Femur (tissue), 1 donor: ENCODE results near the gene TBX1.

Experiments used
- DNase-seq: peaks from one replicate; pipeline ENCODE4 v3.0.0-alpha.2; 2017

TBX1 gene

DNA sequence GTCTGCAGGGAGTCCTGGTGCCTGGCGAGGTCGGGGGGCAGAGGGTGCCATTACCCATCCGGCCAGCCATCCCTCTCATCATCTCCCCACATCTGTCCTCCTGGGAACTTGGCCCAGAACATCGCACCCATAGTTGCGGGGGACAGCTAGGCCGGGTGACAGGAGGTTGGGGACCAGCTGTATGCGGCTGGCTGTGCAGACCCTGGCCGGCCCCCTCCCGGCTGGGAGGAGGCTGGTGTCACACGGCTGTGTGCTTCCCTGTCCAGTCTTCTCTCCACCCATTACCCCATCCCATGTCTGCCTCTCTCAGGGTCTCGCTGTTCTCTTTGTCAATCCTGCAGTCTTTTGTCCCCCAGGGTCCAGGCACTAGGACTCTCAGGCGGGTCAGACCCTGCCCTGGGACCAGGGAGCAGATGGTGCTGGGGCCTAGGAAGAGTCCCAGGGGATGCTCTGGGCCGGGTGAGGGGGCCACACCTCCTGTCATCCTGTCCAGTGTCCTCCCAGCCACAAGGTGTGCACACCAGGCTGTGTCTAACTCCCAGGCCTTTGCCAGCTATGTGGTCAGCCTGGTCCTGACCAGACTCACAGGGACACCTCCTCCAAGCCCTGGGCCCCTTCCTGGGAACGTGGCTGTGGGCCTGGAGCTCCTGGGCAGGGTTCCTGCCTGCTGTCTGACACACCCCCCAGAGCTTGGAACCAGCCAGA is 6.4 kb upstream of the TBX1 start:
- no peak for DNase-seq

DNA sequence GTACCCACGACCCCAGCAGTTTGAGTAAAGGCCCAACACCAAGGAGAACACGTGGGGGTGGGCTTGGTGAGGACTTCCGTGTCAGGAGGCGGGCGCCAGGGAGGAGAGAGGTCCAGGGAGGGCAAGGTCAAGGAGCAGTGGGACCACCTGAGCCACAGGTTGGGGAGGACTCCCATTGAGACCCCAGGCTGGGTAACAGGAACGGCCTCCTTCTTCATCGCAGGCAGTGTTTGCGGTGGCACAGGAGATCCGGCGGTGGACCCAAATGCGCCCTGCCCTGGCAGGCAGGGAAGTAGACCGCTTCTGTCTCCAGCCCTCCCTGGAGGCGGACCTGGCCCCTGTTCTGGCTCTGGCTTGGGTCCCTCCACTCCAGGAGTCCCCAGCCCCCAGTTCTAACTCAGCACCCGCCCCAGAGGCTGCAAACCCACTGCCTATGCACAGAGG is 5.9 kb upstream of the TBX1 start:
- DNase-seq = no peak

DNA sequence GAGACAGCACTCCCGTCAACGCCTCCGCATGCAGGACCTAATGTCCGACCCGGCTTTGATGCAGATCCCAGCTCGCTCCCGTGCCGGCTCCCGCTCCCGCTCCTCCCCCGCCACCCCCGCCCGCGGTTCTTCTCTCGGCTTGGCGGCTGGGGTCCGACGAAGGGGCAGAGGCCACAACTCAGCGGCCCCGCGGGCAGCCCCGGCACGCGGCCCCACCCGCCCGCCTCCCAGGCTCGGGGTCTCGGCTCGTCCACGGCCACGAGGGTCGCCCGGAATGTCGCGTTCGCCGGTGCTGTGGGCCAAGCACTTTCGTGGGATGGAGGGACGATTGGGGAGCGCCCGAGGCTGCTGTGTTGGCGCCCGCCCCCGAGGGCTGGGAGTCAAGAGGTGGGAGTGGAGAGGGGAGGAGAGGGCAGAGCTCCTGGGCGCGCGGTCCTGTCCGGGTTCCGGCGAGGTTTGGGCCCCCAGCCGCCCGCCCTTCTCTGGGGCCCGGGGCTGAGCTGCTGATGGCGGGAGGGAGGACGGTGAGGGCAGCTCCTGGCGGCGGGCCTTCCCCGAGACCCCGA is 5.3 kb upstream of the TBX1 start:
- DNase-seq = no peak

DNA sequence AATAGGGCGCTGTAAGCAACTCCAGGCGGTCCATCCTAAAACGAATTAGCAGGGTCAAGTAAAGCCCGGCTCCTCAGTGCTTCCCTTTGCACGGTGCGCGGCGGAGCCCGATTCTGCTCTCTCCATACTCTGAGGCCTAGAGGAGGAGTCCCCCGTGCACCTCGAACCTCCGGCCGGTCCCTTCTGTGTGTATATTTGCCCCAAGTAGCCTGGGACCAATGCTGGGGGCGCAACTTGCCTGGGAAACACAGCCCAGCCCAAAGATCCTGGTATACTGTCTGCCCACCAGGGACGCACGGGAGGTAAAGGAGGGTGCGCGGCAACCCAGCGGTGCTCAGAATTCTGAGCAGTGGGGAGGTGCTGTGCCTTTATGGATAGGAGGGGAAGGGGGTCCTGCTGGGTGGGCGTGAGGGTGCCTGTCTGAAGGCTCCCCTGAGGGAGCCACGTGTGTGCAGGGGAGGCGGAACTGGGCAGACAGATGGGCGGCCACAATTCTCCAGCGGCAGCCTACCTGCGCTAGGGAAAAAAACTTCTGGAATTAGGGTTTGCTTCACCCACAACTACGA is 4.8 kb upstream of the TBX1 start:
- no peak for DNase-seq

DNA sequence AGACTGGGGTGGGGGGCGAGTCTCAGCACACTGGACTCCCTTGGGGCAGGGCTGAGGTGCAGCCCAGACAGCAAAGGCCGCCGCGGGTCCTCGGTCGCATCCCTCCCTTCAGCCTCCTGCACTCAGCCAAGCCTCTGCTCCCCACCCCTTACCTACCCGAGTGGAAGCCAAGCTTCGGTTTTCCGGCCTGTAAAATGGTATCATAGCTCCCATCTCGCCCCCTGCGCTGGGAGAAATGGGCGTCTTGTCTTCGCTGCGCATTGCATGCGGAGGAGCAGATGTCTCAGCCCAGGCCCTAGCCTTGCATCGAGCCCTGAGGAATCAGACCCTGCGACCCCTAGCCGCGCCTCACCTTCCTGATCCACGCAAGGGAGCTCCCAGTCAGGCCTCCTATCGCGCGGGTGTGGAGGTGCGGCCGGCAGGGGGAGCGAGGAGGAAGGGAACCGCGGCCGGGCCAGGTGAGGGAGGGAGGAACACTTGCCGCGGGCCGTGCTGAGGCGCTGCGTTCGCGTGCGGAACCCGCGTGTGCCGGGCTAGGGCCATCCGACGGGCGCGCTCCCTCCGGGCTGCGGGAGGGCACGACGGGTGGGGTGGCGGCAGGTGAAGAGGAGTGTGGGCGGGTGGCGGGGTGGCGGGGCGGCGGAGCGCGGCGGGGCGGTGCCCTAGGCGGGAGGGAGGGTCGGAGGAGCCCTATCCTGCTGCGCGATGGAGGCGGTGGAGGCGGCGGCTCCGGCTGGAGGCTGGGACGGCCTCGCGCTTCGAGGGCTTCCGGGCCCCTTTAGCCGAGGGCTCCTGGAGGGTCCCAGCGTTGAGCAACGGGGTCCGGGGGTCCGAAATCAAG is 4.1 kb upstream of the TBX1 start:
- no peak for DNase-seq

DNA sequence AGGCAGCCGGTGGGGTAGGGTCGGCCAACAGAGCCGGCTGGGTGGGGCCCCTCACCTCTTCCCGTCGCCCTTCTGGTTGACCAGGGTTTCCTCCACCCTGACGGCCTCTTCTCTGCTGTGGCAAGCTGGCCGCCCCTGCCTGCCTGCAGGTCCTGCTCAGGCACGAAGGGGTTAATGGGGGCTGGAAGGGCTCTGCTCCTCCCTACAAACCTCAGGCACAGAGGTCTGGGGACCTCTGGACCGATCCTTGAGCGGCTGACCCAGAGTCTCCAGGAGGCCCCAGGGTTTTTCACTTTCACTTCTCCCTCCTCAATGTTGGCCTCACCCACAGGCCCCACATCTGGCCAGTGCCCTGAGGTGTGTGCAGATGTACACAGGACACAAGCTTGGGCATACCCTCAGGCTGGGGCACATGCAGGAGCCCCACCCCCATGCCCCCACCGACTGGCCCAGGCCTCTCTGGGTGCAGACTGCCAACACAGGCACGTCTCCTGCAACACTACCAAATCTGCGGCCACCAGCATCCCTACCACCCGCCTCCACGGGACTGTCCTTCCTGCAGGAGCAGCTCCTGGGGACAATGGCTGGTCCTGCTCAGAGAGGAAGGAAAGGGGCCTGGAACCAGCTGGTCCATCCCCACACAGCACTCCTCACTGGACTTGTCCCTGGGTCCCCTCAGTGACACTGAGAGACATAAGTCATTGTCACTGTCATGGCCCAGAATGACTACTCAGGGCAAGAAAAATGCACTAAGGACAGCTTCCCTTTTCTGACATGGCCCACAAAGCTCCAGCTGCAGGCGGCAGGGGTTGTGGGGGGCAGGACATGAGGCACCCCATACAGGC is 3.2 kb upstream of the TBX1 start:
- no peak for DNase-seq

DNA sequence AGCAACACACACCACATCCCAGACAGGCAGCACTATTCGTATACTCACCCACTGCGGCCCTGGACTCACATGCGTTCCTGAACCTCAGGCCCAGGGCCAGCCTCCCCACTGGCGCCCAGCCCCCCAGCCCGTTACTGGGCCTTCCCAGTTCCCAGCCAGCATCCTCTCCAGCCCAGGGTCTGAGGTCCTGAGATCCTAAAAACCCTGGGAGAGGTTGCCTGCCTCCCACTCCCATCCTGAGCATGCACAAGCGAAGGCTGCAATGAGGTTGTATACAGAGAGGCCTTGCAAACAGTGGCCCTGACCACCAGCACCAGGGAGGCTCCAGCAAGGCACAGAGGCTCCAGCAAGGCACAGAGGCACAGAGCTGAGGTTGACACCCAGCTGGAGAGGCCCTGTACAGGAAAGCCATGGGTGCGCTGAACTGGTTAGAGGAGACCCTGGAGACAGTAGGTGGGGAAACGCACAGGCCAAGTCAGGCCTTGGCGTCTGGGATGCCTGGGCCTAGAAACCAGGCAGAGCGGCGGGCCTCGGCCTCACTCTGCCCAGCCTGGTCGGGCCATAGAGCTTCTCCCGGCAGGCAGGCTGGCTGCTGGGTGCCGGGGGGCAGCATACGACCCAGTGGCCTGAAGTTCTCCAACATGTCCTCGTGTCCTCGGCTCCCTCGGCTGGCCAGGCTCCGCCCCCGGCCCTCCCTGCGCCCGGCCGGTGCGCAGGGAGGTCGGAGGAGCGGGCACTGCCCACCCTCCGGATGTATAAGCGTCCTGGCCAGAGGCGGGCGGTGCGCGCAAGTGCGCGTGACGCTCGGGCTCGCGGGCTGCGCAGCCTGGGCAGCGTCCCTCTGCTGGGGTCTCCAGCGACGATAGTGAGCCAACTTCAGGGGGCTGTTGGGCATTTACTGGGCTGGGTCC is 2.3 kb upstream of the TBX1 start:
- no peak for DNase-seq

DNA sequence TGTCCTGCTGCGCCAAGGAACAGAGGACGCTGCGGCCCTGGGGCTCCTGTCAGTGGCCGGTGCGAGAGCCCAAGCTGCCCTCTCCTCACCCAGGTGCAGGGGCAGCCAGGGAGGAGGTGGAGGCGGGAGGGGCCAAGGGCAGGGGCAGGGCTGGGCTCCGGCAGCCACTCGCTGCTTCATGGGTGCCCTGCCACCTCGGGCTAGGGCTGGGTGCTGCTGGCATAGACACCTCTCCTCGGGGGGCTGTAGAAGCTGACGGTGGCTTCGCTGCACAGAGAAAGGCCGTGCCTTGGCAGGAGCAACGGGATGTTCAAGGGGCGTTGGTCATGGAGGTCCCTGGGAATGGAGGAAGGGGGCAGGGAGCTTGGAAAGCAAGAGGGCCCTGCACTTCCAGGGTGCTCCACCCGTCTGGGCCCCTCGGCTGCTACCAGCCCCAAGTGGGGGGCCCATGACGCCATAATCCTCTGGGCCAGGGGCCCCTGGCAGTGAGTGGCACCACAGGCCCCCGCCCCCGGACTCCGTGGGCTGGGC is 1.6 kb upstream of the TBX1 start:
- DNase-seq = no peak

DNA sequence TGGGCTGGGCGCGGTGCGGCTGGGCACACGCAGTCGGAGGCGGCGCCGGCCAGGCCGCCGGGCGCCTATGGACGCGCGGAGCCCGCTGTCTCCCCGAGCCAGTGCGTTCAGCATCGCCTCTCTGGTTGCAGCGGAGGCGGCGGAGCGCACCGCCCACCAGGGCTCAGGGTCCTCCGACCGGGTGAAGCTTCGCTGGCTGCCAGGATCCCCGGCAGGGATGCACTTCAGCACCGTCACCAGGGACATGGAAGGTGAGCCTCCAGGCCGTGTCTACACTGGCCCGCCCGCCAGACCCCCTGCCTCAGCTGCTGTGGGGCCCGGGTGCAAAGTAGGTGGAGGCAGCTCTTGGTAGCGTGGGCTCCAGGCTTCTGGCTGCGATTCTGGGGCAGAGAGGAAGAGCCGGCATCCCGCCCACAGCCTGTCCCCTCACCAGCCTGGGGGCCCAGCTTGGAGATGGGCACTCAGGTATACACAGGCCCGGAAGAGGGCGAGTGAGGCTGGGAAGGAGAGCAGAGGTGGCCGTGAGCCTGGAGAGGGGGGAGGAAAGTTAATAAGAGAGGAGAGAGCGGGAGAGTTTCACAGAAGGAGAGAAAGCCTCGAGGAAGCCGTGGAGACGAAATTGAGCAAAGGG is 1.0 kb upstream of the TBX1 start:
- no peak for DNase-seq

DNA sequence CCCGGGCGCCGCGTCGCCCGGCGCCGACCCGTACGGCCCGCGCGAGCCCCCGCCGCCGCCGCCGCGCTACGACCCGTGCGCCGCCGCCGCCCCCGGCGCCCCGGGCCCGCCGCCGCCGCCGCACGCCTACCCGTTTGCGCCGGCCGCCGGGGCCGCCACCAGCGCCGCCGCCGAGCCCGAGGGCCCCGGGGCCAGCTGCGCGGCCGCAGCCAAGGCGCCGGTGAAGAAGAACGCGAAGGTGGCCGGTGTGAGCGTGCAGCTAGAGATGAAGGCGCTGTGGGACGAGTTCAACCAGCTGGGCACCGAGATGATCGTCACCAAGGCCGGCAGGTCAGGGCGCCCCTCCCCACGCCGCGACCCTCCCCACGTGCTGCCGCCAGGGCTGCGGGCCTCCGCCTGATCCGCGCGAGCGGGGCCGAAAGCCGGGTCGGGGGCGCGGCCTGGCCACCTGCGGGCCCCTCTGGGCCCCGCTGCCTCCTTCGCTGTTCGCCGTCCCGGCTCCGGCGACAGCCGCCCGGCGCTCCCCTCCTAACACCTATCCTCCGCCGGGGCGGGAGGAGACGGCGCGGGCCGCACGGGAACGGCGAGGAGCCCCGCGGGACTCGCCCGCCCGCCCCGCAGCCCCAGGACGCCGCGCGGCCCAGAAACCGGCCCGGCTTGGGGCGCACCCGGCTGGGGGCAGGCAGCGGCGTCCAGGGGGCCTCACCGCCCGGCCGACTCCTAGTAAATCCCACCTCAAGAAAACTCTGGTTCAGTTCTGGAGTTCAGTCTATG is 560 bp downstream of the TBX1 start:
- no peak for DNase-seq

DNA sequence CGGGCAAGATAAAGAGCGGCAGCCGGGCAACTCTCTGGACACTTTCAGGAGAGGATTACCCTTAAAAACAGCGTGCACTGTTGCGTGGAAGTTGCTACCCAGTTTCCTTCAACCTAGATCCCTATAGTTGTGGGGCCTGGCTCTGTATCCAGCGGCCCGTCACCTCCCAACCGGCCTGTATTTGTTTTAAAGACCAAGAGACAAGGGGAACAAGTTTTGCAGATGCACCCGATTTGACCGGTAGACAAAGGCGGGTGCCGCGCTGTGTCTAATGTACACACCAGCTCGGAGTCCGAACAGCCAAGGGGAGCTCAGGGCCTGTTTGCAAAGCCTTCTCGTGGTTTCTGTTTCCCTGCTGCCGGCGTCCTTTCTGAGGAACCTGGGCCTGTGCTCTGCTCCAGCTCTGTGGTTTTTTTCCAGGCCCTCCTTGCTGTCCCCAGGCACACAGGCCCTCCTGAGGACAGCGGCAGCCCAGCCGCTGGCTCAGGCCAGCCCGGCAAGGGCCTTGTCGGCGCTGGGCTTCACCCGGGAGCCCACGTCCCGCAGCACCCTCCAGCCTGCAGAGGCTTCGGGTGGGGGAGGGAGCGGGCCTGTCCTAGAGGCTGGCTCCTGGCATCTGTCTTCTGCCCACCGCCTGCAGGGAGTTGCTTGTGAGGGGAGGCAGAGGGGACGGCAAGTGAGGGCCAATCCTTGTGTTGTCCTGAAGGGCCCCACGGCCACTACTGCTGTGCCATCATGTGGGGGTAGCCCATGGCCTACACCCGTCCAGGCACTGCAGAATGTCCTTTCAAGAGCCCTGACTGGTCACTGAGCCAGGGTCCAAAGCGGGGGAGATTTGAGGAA is 1.4 kb downstream of the TBX1 start:
- no peak for DNase-seq

DNA sequence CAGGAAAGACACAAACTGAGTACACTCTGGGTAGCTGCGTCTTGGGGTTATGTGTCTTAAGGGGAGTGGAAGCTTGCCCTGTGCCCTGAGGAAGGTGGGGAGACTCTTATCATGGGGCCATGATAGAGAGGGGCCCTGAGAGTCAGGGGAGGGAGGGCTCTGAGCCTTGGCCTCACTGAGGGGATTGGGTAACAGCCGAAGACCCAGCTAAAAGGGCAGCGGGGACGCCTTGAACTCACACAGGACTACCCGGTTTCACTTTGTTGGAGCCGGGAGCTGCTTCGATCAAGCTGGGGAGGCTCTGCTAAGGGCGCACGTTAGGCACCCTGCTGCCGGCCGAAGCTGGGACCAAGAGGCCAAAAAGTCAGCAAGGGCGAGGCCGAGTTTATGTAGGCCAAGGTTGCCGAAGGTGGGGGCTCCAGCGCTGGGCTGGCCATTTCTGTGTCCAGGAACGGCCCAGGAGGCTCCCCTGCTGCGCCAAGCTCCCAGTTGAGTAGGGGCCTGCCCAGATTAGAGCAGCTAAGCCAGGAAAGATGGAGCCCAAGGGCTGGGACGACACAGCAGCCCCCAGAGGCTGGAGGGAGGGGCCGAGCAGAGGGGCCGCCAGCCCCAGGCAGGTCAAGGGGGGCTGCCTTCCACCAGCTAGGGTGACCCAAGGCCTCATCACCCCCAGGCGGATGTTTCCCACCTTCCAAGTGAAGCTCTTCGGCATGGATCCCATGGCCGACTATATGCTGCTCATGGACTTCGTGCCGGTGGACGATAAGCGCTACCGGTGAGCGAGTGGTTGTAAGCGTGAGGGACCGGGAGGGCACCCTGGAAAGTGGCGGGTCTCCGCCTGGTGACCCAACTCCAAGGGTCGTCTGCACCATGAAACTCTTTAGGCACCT is 2.2 kb downstream of the TBX1 start:
- DNase-seq = no peak

DNA sequence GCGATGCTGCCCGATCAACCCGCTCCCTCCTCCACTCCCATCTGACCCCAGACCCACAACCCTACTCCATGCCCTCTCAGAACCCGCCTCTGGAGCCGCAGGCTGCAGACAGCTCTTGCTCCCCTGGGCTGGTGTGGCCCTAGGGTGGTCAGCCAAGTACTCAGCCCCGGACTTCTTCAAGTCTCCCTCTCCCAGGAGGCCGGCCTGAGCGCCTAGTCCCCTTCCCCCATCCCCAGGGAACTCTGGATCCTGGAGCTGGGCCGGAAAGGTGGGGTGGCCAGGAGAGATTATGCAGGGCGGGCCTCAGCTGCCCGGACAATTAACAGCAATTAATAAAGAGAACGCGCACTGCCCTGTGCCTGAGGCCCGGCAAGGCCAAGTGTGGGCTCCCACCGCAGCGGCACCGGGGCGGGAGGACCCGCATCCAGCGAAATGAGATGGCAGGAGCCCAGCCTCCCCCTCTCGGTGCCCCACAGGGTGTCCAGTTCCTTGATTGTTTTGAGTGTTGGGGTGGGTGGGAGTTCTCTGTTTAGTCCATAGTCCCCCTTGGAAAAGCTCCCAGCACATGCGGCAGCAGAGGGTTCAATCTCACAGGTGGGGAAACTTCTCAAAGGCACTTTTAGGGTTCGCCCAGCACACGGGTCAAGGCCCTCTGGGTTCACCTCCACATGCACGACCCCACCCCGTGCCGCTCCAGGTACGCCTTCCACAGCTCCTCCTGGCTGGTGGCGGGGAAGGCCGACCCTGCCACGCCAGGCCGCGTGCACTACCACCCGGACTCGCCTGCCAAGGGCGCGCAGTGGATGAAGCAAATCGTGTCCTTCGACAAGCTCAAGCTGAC is 3.1 kb downstream of the TBX1 start:
- no peak for DNase-seq

DNA sequence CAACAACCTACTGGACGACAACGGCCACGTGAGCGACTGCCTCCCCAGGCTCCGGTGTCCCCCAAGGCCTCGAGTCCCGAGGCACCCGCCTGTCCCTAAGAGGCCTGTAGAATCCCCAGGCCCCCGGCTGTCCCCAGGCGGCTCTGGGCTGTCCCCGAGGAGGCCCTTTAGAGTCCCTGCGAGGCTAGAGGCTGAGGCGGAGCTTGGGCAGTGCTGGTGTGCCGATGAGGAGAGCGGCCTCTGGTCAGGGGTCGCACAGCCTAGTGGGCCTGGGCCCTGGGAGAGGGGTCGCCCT is 3.7 kb downstream of the TBX1 start:
- DNase-seq = no peak

DNA sequence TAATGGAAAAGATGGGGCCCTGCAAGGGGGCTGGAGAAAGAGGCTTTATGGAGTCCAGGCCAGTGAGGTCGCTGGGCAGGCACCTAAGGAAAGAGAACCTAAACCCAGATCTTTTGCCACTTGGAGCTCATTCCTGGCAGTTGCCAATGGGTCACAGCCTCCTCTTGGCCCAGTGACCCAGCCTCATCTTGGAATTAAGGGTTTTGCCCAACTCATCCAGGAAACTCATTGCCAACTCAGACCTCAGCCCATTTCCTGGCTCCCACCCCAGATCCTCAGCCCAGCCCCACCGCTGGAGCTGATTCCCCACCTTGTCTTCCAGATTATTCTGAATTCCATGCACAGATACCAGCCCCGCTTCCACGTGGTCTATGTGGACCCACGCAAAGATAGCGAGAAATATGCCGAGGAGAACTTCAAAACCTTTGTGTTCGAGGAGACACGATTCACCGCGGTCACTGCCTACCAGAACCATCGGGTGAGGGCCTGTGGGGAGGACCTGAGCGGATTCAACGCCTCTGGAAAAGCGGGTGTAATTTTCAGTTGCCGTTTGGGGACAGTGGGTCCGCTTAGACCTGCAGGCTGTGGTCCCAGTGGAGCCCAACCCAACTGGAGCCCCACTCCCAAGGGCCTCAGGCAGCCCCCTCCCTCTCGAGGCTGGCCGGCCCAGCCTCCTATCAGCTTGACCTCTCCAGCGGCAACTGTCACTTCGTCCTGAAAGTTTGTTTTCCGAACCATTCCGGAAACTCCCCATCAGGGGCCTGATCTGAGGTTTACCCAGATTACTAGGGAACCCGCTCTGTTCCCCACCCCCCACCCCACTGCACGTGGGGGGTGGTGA is 4.3 kb downstream of the TBX1 start:
- no peak for DNase-seq
